DMS153 treated with DMSO at 0.1 percent for 48 hours (cell line): ENCODE results near the gene MAPK4.

ENCODE experiments used
- DNase-seq: peaks from one replicate; lab custom pipeline; 2025; ENCODE audit not compliant: unreplicated experiment; lab: John Stamatoyannopoulos, UW

The MAPK4 gene

GRCh38 chr18:50716902-50717301 is 157.0 kb downstream of the MAPK4 start:
- DNase-seq = no peak

GRCh38 chr18:50717563-50717962 is 157.7 kb downstream of the MAPK4 start:
- DNase-seq = no peak

- DNase-seq = no peak
Measured at GRCh38 chr18:50719471-50720324, 159.8 kb downstream of the MAPK4 start.

- no peak for DNase-seq
Measured at GRCh38 chr18:50720325-50720674, 160.4 kb downstream of the MAPK4 start.

GRCh38 chr18:50721006-50721405 is 161.1 kb downstream of the MAPK4 start:
- DNase-seq = no peak

- no peak for DNase-seq
Measured at GRCh38 chr18:50721451-50722120, 161.7 kb downstream of the MAPK4 start.

GRCh38 chr18:50722311-50722710 is 162.4 kb downstream of the MAPK4 start:
- DNase-seq = no peak

- no peak for DNase-seq
Measured at GRCh38 chr18:50724751-50725151, 164.9 kb downstream of the MAPK4 start.

GRCh38 chr18:50726960-50727589 is 167.2 kb downstream of the MAPK4 start:
- no peak for DNase-seq

GRCh38 chr18:50727721-50728471 is 168.0 kb downstream of the MAPK4 start:
- no peak for DNase-seq

- DNase-seq = no peak
Measured at GRCh38 chr18:50729376-50729775, 169.5 kb downstream of the MAPK4 start.

GRCh38 chr18:50729986-50730385 is 170.1 kb downstream of the MAPK4 start:
- DNase-seq = no peak

GRCh38 chr18:50734342-50734741 is 174.5 kb downstream of the MAPK4 start:
- DNase-seq = no peak

- DNase-seq = no peak
Measured at GRCh38 chr18:50734886-50735285, 175.0 kb downstream of the MAPK4 start.

GRCh38 chr18:50737127-50737526 is 177.2 kb downstream of the MAPK4 start:
- no peak for DNase-seq

- no peak for DNase-seq
Measured at GRCh38 chr18:50738098-50738757, 178.3 kb downstream of the MAPK4 start.

- no peak for DNase-seq
Measured at GRCh38 chr18:50742952-50743351, 183.1 kb downstream of the MAPK4 start.

- DNase-seq = no peak
Measured at GRCh38 chr18:50744253-50744652, 184.4 kb downstream of the MAPK4 start.

- no peak for DNase-seq
Measured at GRCh38 chr18:50745945-50746344, 186.1 kb downstream of the MAPK4 start.

- no peak for DNase-seq
Measured at GRCh38 chr18:50747849-50748242, 188.0 kb downstream of the MAPK4 start.
